Measurements from ENCODE around the gene BANK1.

- TF ChIP-seq CTCF (conservative IDR thresholded peaks at IDR 0.05 in 1 of 2, IDR thresholded peaks at IDR 0.05 in 1 of 2; ENCODE audit: low read depth in 1 of 2, low read length in 2 of 2), result no peak
- no peak for TF ChIP-seq EZH2 (IDR thresholded peaks at IDR 0.05; ENCODE audit: low read length, missing control alignments)
These were observed 165.7 kb downstream of the BANK1 start for GRCh38 chr4:101956068-101956825.

Measured in fibroblast of lung (primary cell).